GM19193 (cell line): ENCODE measurements around the gene ELP5.

Experiments
- POLR2A ChIP-seq: IDR thresholded peaks from 4 replicates; pipeline ENCODE4 v1.6.1; 2011; ENCODE audit not compliant: insufficient read depth, insufficient read length; ENCODE audit errors: extremely low read depth

Gene ELP5

GRCh38 chr17:7251661-7252175 lies 297 bp upstream of the ELP5 start, which contains the start of gene CTDNEP1:
TSS of gene CTDNEP1 (minus strand) at chr17:7251734. CDS start at chr17:7251296, 438 bp downstream.
- no peak for TF ChIP-seq POLR2A

GRCh38 chr17:7253082-7253481 lies 1.1 kb downstream of the ELP5 start:
- TF ChIP-seq POLR2A: no peak

GRCh38 chr17:7254511-7254910 lies 2.5 kb downstream of the ELP5 start:
- no peak for TF ChIP-seq POLR2A

GRCh38 chr17:7256766-7257456 lies 4.9 kb downstream of the ELP5 start:
- TF ChIP-seq POLR2A: no peak

- no peak for TF ChIP-seq POLR2A
These were observed 6.9 kb downstream of the ELP5 start for GRCh38 chr17:7258731-7259554.

- TF ChIP-seq POLR2A: no peak
These were observed 7.5 kb downstream of the ELP5 start for GRCh38 chr17:7259555-7259889.

- no peak for TF ChIP-seq POLR2A
These were observed 8.1 kb downstream of the ELP5 start for GRCh38 chr17:7260151-7260550.

- TF ChIP-seq POLR2A: peak; percentile 10
These were observed 8.8 kb downstream of the ELP5 start for GRCh38 chr17:7260651-7261378.

- TF ChIP-seq POLR2A: no peak
These were observed 9.6 kb downstream of the ELP5 start for GRCh38 chr17:7261379-7262191.

GRCh38 chr17:7262192-7262934 lies 10.3 kb downstream of the ELP5 start, which contains the start of gene CLDN7:
TSS of gene CLDN7 (minus strand) at chr17:7262478. CDS start at chr17:7262043, 435 bp downstream.
- TF ChIP-seq POLR2A: no peak

GRCh38 chr17:7262935-7263800 lies 11.2 kb downstream of the ELP5 start:
- TF ChIP-seq POLR2A: no peak

GRCh38 chr17:7263801-7264078 lies 11.7 kb downstream of the ELP5 start:
- no peak for TF ChIP-seq POLR2A

GRCh38 chr17:7266784-7267183 lies 14.8 kb downstream of the ELP5 start:
- TF ChIP-seq POLR2A: no peak
